GM18511 (cell line): ENCODE data around the gene CCDC30.
"Not testable (repeated sequence)": the region's sequence is repeated elsewhere in the genome, so short reads cannot be mapped to it uniquely, and the experiment has no call there.

Experiments
- ATAC-seq: cut with Tn5 transposase; IDR thresholded peaks from one replicate; pipeline ENCODE4 v1.9.1; 2021; ENCODE audit warnings: mild to moderate bottlenecking, moderate library complexity; ENCODE audit not compliant: unreplicated experiment

Gene CCDC30

GRCh38 chr1:42627205-42627604 lies 164.1 kb downstream of the CCDC30 start:
- not testable (repeated sequence) for ATAC-seq

DNA sequence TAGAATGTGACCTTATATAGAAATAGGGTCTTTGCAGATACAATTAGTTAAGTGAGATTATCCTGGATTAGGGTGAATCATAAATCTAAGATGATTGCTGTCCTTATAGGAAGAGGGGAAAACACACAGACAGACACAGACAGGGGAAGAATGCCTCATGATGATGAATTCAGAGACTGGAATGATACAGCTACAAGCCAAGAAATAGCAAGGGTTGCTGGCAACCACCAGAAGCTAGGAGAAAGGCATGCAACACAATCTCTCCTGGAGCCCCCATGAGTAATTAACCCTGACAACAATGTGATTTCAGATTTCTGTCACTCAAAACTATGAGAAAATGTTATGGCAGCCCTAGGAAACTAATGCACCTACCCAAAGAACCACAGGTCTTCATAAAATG lies 176.0 kb downstream of the CCDC30 start:
- ATAC-seq: no peak

DNA sequence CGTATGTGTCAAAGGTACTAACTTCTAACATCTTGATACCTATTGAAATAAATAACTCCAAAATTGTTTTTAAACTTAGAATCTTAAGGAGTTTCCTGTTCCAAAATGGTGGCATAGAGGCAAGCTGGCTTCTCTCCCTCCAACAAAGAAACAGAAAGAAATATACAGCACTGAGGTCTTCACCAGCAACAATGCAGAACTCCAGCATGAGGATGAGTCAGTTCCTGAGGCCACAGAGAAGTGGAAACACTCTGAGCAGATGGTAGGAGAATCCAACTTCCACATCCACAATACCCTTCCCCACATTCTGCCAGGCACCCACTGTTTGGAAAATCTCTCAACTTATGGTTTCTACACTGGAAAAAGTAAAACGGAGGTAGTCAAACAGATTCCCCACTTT lies 183.0 kb downstream of the CCDC30 start:
- no peak for ATAC-seq

GRCh38 chr1:42657201-42657600 lies 194.1 kb downstream of the CCDC30 start:
- no peak for ATAC-seq

- peak; percentile 97 for ATAC-seq
Observed at GRCh38 chr1:42657981-42658876, 195.1 kb downstream of the CCDC30 start, which contains the start of gene PPIH. Gene PPIH, plus strand, starts transcription at chr1:42658423. Its CDS starts 24 bp downstream, at chr1:42658447.

DNA sequence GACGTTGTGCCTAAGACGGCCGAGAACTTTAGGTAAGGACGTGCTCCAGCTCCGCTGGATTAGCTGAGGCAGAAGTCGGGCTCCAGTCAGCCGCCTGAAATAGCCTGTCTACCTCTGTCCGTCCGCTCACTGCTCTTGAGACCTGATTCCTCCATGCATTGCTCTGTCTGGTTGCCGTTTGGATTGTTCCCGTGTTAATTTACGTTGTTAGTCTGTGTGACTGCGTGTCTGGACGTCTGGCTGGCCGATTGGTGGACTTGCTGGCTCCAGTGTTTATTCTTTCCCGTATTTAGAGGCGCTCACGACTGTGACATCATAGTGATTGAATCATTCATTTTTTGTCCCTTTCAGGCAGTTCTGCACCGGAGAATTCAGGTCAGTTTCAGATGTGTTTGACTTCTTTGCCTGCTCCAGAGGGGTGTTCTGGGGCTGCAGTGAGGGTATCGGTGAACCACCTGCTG lies 195.8 kb downstream of the CCDC30 start:
- peak; percentile 4 for ATAC-seq

- no peak for ATAC-seq
Observed at GRCh38 chr1:42660907-42661500, 197.9 kb downstream of the CCDC30 start.

- ATAC-seq: no peak
Observed at GRCh38 chr1:42669936-42670335, 206.8 kb downstream of the CCDC30 start.

DNA sequence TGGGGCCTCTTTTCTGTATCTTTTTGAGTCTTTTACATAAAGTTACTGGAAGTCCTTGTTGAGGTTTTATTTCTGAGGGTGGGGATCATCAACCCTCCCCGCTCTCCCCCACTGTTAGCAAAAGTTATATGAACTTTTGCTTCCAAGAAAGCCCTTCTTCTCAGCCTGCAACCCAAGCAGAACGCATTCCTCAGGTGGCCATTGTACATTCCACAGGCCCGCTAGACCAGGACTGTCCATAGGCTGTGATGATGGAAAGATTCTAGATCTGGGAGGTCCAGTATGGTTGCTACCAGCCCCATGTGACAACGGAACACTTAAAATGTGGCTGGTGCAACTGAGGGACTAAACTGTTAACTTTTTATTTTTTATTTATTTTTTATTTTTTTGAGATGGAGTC lies 207.3 kb downstream of the CCDC30 start:
- no peak for ATAC-seq

- no peak for ATAC-seq
Observed at GRCh38 chr1:42674214-42674613, 211.1 kb downstream of the CCDC30 start.

DNA sequence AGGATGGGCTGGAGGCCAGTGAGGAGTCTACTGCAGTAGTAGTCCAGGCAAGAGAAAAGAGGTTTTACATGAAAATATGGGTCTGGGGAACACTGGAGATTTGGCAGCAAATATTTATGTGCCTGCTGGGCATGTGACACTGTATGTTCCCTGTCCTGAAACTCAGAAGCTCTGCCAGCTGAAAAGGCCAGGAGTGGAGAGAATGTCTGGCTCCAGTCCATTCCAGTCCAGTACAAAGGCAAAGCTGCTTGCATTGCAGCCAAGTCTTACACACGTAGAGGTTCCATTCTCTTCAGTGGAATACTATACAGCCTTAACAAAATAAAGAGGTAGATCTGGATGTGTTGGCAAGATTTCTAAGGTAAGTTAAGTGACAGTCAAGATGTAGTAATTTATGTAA lies 211.6 kb downstream of the CCDC30 start:
- ATAC-seq: no peak

- ATAC-seq: no peak
Observed at GRCh38 chr1:42675467-42675866, 212.4 kb downstream of the CCDC30 start.

DNA sequence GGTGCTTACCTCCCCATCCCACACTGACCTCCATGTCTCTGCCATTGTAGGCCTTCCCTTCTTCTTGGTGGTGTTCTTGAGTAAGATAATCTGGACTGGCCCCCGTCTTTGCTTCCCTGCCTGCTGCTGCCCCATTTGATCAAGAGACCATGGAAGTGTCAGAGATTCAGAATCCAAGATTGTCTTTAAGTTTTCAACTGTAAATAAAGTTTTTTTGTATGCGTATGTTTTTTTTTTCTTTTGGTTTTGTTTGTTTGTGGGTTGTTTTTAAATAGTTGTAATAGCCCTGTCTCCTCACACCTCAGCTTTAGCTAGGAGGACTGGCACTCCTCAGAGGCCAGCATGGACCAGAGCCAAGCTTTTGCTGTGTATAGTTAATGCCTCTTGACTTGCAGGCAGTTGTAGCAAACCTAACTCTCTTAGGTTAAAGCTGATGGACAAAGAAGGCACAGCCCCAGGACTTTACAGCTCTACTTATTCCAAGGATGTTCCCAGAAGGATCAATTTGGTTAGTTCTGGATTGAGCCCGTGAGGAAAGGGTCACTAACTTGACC lies 213.5 kb downstream of the CCDC30 start:
- ATAC-seq: no peak

DNA sequence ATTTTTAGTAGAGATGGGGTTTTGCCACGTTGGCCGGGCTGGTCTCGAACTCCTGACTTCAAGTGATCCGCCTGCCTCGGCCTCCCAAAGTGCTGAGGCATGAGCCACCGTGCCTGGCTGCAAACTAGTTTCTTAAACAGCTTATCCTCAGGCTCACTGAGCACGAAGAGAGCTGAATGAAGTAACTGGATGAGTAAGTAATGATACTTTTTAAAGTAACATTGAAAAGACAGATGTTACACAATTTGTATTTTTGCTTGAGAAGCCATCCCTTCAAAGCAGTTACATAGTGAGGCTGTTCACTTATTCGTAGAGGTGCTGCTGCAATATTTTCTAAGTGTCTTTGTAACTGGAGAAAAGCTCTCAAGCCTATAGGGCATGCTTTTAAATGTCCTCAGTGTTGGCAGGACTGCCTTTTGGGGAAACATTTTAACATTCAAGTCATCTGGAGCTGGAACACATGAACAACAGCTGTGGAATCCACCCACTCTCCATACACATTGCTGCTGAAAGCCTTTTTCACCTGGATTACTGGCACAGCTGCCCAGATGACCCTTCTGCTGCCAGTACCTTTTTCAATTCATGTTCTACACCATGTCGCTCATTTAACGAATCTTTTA lies 216.4 kb downstream of the CCDC30 start:
- ATAC-seq: no peak

DNA sequence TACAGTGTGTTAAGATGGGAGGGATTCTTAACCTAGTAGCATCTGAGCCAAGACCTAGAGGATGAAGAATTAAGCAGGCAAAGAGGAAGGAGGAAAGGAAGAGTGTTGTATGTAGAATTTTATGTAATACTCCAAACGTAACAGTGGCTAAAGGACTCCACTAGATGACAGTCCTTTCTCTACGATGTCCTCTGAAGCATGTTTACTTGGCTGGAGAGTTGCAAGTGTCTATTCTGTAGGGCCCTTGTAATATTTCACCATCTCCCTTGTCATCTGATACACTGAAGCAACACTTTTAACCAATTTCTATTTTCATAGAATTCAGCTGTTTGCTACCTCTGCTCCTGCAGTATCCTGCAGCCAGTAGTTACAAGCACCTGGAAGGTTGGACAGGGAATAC lies 217.0 kb downstream of the CCDC30 start:
- ATAC-seq: no peak

GRCh38 chr1:42680921-42681683 lies 218.0 kb downstream of the CCDC30 start:
- no peak for ATAC-seq

DNA sequence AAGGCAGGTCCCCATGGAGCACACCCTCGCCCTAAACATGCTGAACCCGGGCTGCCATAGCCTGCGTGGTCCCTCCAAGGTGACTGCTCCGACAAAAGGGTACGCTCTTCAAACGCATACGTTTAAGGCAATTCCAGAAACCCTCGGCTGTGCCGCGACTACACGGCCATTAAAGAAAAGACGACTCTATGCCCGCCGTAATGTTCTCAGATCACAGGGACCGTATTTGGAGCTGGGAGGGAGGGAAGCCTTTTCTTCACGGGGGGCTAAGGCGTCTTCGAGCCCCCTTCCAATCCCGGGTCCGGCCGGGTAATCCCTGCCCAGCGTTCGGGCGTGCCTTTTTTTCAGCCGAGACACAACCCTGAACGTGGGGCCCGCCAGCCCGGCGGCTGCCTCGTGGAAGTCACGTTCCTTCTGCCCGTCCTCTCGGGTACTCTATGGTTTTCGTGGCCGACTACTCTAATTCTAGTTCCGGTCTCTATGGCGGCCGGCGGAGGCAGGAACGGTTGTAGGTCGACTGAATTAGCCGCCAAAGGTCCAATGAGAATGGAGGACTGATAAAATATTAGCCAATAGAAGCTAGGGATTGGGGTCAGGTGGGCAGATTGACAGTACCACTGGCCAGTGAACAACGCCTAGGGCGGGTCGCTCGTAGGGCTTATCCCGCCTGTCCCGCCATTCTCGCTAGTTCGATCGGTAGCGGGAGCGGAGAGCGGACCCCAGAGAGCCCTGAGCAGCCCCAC lies 218.8 kb downstream of the CCDC30 start, which contains the start of gene YBX1:
Gene YBX1, plus strand, starts transcription at position 678 of the 743 bp plus-strand sequence. CDS start 148 bp downstream, outside the sequence.
- peak; percentile 94 for ATAC-seq

- peak; percentile 24 for ATAC-seq
Observed at GRCh38 chr1:42682484-42682738, 219.3 kb downstream of the CCDC30 start.

GRCh38 chr1:42682739-42683531 lies 219.8 kb downstream of the CCDC30 start:
- ATAC-seq: peak; percentile 44
